ENCODE measurements around the gene HOXC9. TPM values are rescaled to one million over a fixed set of nuclear protein-coding genes. Genes with fewer than 3 reads are reported as not detected.

The HOXC9 gene
- total RNA-seq, 1 donor from 2014 or later: 0.27 TPM

DNA sequence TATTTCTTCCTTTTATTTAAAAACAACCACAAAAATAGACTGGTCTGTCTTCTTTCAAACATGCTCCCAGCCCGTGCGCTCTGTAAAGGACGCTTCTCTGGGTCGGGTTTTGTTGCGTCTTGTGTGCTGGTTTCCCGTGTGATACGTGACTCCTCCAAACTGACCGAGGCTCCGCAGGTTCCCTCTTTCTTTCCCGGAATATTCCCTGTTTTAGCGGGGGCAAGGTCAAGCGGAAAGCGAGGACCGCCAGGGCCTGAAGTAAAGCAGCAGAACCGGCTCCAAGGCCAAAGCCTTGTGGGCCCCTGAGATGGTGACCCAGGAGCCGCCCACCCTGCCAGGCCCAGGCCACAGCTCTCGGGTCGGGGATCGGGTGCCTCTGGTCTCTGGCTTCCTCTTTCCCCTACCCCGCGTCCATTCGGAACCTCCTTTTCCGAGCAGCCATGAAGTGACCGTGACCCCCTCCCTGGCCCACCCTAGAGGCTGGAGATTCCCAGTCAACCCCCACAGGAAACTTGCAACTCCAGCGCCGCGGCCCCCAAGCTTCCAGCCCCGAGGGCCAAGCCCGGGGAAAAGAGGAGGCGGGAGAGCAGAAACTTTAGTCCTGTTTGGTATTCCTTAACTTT is 15.9 kb upstream of the HOXC9 start:
- H3K4me3 Mint-ChIP-seq: no peak overlapping the region
- DNase-seq (ENCODE audit: extremely low spot score, unreplicated experiment): no peak
- peaks cover 7% of the 10 kb centered on the region for H3K4me1 Mint-ChIP-seq (ENCODE audit: unreplicated experiment)
- H3K9me3 Mint-ChIP-seq: no peaks in the 10 kb centered on the region
- H3K36me3 Mint-ChIP-seq: no peaks in the 10 kb centered on the region
- TF ChIP-seq, protein P1, sequence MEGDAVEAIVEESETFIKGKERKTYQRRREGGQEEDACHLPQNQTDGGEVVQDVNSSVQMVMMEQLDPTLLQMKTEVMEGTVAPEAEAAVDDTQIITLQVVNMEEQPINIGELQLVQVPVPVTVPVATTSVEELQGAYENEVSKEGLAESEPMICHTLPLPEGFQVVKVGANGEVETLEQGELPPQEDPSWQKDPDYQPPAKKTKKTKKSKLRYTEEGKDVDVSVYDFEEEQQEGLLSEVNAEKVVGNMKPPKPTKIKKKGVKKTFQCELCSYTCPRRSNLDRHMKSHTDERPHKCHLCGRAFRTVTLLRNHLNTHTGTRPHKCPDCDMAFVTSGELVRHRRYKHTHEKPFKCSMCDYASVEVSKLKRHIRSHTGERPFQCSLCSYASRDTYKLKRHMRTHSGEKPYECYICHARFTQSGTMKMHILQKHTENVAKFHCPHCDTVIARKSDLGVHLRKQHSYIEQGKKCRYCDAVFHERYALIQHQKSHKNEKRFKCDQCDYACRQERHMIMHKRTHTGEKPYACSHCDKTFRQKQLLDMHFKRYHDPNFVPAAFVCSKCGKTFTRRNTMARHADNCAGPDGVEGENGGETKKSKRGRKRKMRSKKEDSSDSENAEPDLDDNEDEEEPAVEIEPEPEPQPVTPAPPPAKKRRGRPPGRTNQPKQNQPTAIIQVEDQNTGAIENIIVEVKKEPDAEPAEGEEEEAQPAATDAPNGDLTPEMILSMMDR (conservative IDR thresholded peaks at IDR 0.05): no peak
- peaks cover 98% of the 10 kb centered on the region for H3K27me3 Mint-ChIP-seq
- H3K27ac Mint-ChIP-seq: no peak overlapping the region

DNA sequence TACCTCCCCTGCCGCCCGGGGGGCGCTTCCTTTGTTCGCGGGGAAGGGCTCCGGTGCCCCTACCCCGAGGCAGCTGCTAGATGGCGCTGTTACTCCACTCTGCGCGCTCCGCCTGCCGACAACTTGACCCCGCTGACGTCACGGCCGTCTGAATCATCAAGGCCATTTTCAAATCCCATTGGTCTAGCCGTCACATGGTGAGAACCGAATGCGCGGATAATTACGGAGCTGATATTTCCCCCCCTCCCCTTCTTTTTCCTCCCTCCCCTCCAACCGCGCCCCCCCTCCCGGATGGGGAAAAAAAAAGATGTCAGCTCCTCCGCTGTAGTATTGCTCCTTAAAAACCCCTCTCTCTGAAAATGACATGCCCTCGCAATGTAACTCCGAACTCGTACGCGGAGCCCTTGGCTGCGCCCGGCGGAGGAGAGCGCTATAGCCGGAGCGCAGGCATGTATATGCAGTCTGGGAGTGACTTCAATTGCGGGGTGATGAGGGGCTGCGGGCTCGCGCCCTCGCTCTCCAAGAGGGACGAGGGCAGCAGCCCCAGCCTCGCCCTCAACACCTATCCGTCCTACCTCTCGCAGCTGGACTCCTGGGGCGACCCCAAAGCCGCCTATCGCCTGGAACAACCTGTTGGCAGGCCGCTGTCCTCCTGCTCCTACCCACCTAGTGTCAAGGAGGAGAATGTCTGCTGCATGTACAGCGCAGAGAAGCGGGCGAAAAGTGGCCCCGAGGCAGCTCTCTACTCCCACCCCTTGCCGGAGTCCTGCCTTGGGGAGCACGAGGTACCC is 14.9 kb upstream of the HOXC9 start, which contains the start of gene HOXC10:
Gene HOXC10 (plus strand): TSS at position 246 of the 791 bp plus-strand sequence. CDS start 114 bp downstream, at position 360.
- H3K27ac Mint-ChIP-seq: peak within 1 kb of the TSS; percentile 55

DNA sequence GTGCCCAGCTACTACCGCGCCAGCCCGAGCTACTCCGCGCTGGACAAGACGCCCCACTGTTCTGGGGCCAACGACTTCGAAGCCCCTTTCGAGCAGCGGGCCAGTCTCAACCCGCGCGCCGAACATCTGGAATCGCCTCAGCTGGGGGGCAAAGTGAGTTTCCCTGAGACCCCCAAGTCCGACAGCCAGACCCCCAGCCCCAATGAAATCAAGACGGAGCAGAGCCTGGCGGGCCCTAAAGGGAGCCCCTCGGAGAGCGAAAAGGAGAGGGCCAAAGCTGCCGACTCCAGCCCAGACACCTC is 14.3 kb upstream of the HOXC9 start:
- H3K9me3 Mint-ChIP-seq: no peaks in the 10 kb centered on the region
- no peak for DNase-seq (ENCODE audit: extremely low spot score, unreplicated experiment)
- H3K4me1 Mint-ChIP-seq (ENCODE audit: unreplicated experiment): peaks cover 14% of the 10 kb centered on the region
- H3K4me3 Mint-ChIP-seq: peak overlapping the region; percentile 81
- TF ChIP-seq, protein P1 (conservative IDR thresholded peaks at IDR 0.05): no peak
- no peak overlapping the region for H3K27ac Mint-ChIP-seq
- no peaks in the 10 kb centered on the region for H3K36me3 Mint-ChIP-seq
- H3K27me3 Mint-ChIP-seq: peaks cover 98% of the 10 kb centered on the region

More for the DNA sequence above, 14.9 kb upstream of the HOXC9 start, which contains the start of gene HOXC10:
- Mint-ChIP-seq H3K4me3 (peak within 1 kb of the TSS; percentile 81), H3K36me3 (no peaks in the 10 kb centered on the region), H3K27me3 (peaks cover 98% of the 10 kb centered on the region), H3K4me1 (ENCODE audit: unreplicated experiment) (peaks cover 14% of the 10 kb centered on the region), H3K9me3 (no peaks in the 10 kb centered on the region)
- TF ChIP-seq, protein P1 (conservative IDR thresholded peaks at IDR 0.05): peak; percentile 79
- DNase-seq (ENCODE audit: extremely low spot score, unreplicated experiment): peak; percentile 91

DNA sequence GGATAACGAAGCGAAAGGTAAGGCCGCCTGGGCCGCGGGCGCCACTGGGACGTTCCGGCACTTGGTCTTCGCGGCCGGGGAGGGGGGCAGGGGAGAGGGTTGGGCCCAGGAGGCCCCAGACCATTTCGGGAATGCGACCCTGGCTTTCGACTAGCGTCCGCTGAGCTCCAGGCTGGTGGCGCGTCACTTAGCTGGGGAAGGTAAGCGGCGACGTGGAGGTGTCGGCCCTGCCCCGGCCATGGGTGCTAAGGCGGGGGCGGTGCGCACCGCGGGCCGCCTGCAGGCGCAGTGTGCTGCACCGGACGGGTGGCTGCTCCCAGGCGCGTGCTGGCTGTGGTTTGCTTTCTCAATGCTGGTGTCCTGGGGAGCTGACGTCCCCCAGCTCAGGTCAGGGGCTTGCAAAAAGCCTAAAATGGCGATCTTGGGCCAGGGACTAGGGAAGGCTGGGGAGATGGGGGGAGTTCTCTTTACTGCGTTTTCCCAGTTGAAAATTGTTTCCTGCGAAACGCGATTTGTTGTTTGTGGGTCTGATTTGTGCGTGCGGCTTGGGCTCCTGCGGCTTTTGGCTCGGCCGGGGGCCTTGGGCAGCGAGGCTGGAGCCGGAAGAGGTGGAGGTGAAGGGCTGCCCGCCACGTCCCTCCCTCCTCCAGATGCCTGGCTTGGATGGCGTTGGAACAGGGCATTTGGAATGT is 13.8 kb upstream of the HOXC9 start:
- Mint-ChIP-seq H3K9me3 (no peaks in the 10 kb centered on the region), H3K4me3 (peak overlapping the region; percentile 65), H3K27me3 (peaks cover 98% of the 10 kb centered on the region), H3K4me1 (ENCODE audit: unreplicated experiment) (peaks cover 14% of the 10 kb centered on the region), H3K36me3 (no peaks in the 10 kb centered on the region), H3K27ac (no peak overlapping the region)
- TF ChIP-seq, protein P1 (conservative IDR thresholded peaks at IDR 0.05): no peak
- no peak for DNase-seq (ENCODE audit: extremely low spot score, unreplicated experiment)

DNA sequence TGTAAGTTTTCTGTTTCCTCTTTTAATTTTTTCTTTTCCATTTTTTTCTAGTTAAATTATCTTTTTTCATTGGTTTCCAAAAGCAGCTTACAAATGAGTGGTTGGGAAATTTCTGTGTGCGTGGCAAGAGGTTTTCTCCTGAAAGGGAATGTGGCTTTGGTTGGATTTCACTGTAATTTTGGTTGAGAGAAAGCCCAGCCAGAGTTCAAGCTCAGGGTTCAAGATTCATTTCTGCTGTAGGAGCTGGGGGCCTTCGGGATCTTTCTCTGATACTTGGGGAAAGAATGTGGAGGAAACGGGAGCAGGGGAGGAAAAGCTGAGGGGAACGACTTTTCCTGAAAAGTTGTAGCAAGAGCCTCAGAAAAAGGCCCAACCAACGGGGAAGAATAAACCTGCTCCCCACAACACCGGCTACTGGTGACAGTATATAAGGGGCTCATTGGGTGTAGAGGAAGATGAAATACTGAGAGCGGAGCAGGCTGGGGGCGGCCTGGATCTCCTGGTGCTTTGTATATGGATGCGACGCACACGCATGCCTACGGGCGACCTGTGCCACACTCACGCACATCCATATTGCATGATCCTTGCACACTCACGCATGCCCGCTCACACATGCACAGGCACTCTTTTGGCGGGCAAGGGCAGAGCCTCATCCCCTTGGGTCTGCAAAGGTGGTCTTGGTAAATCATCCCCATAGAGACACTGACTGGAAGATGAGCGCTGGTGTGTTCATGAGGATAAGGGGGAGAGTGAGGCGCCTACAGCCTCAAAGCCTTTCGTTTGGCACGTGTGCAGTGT is 13.1 kb upstream of the HOXC9 start:
- H3K27ac Mint-ChIP-seq: no peak overlapping the region
- H3K9me3 Mint-ChIP-seq: no peaks in the 10 kb centered on the region
- H3K27me3 Mint-ChIP-seq: peaks cover 98% of the 10 kb centered on the region
- H3K4me3 Mint-ChIP-seq: no peak overlapping the region
- TF ChIP-seq, protein P1 (conservative IDR thresholded peaks at IDR 0.05): no peak
- no peak for DNase-seq (ENCODE audit: extremely low spot score, unreplicated experiment)
- H3K4me1 Mint-ChIP-seq (ENCODE audit: unreplicated experiment): peaks cover 14% of the 10 kb centered on the region
- H3K36me3 Mint-ChIP-seq: no peaks in the 10 kb centered on the region

All from type B pancreatic cell (in vitro differentiated cells).